Activated CD4-positive, alpha-beta T cell treated with anti-CD3 and anti-CD28 coated beads for 4 hours (primary cell): ENCODE data around the gene CDK2AP2.
"Not testable (repeated sequence)": the region's sequence is repeated elsewhere in the genome, so short reads cannot be mapped to it uniquely, and the experiment has no call there.

Experiments
- DNase-seq, 2 donors: peaks; one replicate each; pipeline ENCODE4 v3.0.0-alpha.2; 2020

Gene CDK2AP2

DNA sequence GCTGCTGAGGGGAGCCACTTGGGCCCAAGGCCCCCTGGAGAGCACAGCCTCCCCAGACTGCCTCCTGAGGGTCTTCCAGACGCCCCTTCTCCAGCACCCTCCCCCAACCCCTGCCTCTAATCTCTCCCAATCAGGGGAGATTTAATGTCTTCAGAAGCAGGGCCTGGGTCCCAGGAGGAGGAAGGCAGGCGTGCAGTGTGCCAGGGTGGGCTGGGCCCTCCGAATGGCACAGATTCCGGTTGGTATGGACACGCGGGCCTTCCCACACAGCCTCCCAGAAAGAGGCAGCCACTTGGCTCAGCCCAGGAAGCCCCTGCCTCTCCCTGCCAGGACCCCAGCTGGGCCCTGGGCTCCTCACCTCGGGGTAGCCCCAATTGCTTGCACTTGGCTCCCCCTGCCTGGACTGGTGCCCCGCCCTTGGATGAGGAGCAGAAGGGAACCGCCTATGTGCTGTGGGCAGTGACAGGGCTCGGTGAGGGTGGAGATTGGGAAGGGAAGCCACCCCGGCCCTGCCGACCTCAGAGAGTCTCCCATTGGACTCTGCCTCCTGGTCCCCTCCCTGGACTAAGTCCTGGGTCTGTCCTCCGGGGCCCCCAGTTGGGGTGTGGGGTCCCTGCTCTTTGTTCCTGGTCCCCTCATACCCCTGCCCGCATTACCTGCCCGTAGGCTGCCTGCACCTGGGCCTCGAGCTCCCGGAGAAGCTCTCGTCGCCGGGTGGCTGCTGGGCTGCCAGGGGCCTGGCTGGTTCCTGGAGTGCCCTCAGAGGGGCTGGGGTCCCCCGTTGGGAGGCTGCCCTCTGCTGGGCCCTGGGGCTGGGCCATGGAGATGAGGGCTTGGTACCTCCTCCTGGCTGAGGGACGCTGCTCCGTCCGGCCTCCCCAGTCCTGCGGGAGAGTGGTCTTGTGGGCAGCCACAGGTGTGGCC lies 15.9 kb upstream of the CDK2AP2 start:
- DNase-seq = no peak

- DNase-seq = no peak
These were observed 15.0 kb upstream of the CDK2AP2 start, which contains the start of gene CABP2 for GRCh38 chr11:67522844-67523555. CABP2 (minus strand) TSS chr11:67523446; CDS start chr11:67523326, 120 bp downstream.

DNA sequence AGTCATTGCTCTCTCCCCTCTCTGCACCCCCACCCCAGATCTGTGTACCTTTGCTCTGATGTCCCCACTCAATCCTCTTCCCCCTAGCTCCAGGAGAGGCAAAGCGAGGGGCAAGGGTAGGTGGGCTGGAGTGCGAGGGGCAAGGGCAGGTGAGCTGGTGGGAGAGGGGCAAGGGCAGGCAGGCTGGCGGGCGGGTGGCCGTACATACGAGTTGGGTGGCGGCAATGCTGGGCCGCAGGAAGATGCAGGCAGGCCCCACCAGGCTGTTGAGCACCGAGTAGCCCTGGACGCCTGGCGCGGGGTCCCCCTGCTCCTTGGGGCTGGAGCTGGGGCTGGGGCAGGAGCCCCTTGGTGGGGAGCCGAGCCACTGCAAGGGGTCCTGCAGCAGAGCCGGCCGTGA lies 14.4 kb upstream of the CDK2AP2 start:
- no peak for DNase-seq

DNA sequence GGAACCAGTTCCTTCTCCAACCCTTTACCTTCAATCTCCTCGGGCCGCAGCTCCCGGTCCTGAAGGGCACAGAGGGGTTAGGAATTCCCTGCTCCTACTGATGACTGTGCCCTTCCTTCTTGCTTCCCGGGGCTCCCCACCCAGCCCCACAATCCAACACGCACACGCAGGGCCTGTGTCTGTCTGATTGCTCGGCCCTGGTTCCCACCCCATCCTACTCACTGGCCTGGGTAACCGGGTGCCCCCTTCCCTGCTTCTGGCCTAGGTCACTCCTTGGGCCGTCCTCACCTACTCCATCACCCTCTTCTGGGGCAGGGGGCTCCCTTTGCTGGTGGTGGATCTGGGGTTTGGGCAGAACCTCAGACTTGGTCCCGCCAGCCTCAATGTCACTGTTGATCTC lies 14.0 kb upstream of the CDK2AP2 start:
- no peak for DNase-seq

- no peak for DNase-seq
These were observed 13.2 kb upstream of the CDK2AP2 start for GRCh38 chr11:67520856-67521824.

GRCh38 chr11:67519726-67520125 lies 11.8 kb upstream of the CDK2AP2 start:
- no peak for DNase-seq

DNA sequence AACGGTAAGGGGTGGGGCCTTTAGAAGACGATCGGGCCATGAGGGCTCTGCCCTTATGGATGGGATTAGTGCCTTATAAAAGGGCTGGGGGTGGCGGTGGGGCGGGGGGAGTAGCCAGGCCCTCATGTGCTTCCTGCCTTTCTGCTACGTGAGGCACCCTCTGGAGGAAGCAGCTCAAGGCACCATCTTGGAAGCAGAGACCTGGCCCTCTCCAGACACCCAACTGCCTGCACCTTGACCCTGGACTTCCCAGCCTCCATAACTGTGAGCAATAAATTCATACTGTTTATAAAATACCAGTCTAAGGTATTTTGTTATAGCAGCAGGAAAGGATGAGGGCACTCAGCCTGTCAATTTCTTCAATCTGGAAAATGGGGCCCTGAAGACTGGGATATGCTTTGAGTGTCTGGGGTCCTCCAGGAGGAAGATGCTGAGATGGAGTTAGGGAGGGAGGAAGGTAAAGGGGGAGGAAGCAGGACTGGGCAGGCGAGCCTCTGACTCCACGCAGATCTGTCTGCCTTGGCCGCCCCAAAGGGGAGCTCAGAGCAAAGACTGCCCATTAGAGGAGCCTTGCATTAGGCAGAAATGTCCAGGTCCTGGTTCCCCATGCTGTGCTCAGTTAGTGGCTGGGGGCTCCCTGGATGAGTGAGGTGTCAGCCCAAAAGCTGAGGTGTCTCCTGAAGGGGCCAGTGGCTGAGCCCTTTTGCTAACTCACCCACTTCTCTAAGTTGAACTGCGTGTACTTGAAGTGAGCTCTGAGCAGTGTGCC lies 10.0 kb upstream of the CDK2AP2 start:
- DNase-seq = no peak

DNA sequence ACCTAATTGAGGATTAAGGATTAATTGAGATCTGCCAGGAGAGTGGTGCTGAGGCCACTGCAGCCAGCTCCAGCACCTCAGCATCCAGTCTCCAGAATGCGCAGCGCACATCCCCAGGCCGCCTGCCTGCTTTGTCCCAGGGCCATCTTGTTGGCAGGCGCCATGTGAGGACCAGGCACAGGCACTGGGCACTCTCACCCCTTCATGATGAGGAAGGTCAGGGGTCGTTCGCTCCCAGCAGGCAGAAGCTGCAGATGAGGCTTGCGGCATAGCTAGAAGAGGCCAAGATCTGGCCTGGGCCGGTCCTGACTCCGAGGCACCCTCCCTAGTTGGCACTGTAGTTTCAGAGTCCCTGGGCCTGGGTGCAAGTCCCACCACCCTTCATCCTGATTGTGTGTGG lies 8.8 kb upstream of the CDK2AP2 start:
- no peak for DNase-seq

GRCh38 chr11:67514116-67514515 lies 6.2 kb upstream of the CDK2AP2 start:
- DNase-seq = no peak

DNA sequence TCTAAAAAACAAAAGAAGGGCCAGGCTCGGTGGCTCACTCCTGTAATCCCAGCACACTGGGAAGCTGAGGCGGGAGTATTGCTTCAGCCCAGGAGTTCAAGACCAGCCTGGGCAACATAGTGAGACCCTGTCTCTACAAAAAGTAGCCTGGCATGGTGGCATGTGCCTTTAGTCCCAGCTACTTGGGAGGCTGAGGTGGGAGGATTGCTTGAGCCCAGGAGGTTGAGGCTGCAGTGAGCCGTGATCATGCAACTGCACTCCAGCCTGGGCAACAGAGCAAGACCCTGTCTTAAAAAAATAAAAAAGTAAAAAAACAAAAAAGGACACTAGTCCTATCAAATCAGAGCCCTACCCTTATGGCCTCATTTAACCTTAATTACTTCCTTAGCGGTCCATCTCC lies 3.6 kb upstream of the CDK2AP2 start:
- DNase-seq = not testable (repeated sequence)

DNA sequence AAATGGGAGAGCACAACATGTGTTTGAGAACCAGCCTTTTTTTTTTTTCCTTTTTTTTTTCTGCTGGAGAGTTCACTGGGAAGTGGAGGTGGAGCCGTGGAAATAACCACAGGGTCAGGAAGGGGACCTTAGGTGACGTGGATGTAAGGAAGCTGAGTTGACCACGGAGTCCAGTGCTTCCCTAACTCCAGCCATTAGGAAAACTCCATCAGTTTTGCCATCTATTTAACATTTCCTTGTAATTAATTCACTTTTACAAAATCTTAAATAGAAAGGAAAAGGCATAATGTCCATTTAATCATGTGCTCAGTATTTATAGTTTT lies 2.0 kb upstream of the CDK2AP2 start:
- no peak for DNase-seq

GRCh38 chr11:67508486-67509121 lies 642 bp upstream of the CDK2AP2 start:
- DNase-seq = peak; percentile 99 to 100

- DNase-seq = no peak
These were observed 609 bp downstream of the CDK2AP2 start for GRCh38 chr11:67507242-67507863.

DNA sequence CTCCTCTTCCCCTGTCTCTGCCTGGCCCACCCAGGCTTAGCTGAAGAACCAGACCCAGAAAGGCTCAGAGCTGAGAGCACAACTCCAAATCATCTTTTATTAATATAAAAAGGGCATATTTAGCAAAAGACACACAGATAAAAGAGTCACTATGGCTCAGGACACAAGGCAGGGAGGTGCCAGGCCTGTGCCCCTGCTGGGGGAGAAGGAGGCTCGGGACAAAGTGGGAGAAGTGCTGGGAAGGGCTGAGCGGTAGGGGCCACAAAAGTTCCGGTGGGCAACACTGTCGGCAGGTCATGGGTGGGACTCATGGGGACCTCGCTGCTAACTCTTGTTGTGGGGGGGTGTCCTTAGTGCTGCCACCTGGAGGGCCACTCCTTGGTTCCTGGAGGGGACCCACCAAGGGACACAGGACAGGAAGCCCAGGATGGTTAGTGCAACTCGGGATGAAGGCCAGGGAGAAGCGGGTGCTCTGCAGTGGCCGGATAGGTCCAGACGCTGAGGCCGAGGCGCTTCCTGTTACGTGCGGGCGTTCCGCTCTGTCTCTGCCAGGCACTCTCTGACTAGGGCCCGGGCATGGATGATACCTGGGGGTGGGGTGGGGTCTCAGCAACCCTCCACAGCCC lies 1.4 kb downstream of the CDK2AP2 start:
- DNase-seq = no peak

DNA sequence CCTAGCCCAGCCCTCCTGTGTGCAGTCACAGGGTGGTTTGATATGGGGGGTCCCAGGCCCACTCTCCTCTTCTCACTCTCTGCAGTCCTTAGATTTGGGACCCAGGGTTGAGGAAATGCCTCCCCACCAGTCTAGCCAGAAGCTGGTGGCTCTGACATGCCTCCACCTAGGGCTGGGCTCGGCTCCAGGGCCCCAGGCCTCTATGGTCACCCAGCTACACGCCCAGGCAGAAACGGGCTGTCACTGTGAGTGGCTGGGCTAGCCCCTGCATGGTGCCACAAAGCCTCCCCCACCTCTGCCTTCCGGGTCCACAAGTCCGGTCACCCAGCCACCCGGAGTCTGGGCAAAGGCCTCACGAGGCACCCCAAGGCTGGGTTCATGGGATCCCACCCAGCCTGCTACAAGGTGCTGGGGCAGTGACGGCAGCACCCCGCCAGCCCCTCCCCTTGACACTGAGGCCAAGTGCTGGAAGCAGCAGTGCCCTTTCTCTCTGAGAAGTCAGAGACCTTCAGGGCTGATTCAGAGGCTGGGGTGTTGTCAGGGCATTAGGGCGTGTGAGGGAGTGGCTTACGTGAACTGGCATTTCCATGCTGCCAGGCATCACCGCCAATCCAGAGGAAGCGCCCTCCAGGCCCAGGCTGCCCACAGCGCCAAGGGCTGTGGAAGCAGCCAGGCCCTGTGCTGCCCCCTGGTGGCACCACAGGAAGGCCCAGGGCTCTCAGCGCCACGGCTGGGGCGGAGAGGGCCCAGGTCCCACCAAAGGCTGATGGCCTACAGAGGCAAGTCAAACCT lies 2.2 kb downstream of the CDK2AP2 start:
- DNase-seq = peak; percentile 87 to 89

GRCh38 chr11:67504950-67505581 lies 2.9 kb downstream of the CDK2AP2 start, which contains the start of gene PITPNM1:
PITPNM1 (minus strand) TSS chr11:67505363; CDS start chr11:67504180, 1,183 bp downstream.
- DNase-seq = peak; percentile 64 to 70

DNA sequence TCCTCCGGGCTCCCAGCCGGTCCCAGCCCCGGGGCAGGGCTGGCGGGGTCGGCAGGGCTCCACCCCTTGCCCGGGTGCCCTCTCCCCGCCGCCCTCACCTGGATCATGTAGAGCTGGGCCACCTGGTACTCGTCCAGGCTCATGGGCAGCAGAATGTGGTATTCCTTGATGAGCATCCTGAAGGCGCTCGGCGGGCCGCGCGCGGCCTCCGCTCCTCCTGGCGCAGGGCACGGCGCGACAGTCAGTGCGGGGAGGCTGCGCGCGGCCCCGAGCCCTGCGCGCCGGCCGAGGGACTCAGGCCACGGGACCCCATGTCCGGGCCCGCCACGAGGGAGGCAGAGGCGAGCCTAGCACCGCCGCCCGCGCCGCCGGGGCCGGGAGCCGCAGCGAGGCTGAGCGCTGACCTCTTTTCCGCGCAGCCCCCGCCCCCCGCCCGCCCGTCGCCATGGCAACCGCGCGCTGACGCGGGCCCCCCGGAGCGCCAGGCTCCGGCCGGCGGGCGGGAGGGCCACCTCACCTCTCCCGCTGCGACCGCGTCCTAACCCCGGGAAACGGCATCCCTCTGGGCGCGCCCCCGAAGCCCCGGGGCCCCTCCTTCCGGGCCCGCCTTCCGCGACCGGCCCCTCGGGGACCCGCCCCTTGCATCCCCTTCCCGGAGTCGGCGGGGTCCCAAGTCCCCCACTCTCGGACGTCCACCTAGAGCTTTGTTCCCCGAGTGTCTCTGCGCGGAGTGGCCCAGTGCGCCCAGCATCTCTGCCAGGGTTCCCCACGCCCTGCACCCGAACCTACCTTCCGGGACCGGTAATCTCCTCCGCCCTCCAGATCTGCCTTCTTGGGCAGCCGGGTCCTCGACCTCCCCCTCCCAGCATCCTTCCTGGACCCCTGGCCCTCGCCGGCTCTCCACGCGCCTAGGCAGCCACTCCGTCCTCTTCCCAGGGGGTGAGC lies 3.7 kb downstream of the CDK2AP2 start:
- DNase-seq = no peak
